GM21526 (cell line): ENCODE results near the gene CELA3A.
"Not testable (repeated sequence)": the region's sequence is repeated elsewhere in the genome, so short reads cannot be mapped to it uniquely, and the experiment has no call there.

Experiments
- ATAC-seq: cut with Tn5 transposase; IDR thresholded peaks from one replicate; pipeline ENCODE4 v1.9.1; 2021; ENCODE audit warnings: moderate library complexity; ENCODE audit not compliant: unreplicated experiment, low FRiP score

Gene CELA3A

DNA sequence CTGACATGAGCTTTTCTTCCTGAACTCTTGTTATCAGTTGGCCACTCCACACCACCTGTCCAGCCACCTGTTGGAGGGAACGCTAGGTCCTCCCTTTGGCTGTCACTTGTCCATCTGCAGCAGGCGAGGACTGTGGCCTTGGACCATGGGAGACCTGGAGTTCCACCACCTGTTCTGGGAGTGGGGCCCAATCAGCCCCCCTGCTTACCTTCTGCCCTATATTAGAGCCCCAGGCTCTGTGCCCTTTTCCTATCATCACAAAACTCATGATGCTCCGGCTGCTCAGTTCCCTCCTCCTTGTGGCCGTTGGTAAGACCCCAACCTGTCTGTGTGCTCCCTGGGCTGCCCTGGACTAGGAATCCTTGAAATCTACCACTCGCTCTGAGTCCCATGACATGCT is at the start of gene CELA3A:
CELA3A (plus strand) TSS at position 249 of the 400 bp plus-strand sequence; CDS start at position 267, 18 bp downstream.
- ATAC-seq = no peak

- no peak for ATAC-seq
These were observed 48.5 kb upstream of the CELA3A start for GRCh38 chr1:21952786-21953520.

DNA sequence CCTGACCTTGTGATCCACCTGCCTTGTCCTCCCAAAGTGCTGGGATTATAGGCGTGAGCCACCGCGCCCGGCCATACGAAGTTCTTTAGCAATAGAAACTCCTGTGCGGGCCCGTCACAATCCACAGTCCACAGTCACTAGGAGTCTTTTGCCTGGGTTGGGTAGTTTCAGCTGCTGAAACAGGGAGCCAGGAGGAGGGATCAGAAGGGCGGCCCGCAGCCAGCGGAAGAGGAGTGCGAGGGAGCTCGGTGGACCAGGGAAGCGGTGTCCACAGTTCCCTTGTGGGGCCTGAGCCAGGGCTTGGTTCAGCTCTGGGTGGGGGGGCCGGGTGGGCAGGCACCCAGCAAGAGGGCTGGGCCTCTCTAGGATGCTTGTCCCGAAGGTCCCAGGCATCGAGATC is 46.4 kb upstream of the CELA3A start:
- ATAC-seq = no peak

DNA sequence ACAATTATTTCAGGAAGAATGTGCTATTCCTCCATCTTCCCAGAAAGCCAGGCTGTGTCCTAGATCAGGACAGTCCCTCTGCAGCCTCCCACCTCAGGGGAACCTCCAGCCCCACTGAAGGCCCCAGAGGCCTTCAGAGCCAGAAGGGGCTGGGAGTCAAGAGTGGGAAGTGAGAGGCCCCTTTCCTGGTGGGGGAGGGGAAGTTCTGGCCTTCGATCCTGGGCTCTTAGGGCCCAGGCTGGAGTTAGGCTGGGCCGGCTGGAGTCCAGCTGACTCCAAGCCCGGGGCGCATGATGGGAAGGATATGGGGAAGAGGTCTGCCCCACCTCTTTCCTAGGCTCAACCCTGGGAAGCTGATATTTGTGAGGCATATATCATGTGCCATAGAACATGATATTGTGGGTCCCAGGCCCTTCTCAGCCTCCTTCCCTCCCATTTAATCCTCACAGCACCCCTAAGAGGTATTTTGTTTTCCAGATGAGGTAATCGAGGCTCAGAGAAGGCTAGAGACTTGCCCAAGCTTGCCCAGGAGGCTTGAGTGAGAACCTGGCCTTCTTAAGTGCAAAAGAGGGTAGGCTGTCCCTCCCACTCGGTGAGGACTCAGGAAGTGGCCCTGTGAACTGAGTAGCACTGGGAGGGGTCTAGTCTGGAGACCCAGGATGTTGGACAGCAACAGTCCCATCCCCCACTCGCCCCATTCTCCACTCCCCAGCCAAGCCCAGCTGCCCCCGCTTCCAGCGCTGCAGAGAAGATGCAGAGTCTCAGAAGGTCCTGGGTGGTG is 45.8 kb upstream of the CELA3A start:
- no peak for ATAC-seq

GRCh38 chr1:21956720-21957552 is 44.5 kb upstream of the CELA3A start:
- no peak for ATAC-seq

GRCh38 chr1:21961337-21961736 is 40.1 kb upstream of the CELA3A start:
- ATAC-seq = no peak

- no peak for ATAC-seq
These were observed 39.7 kb upstream of the CELA3A start for GRCh38 chr1:21961799-21962198.

DNA sequence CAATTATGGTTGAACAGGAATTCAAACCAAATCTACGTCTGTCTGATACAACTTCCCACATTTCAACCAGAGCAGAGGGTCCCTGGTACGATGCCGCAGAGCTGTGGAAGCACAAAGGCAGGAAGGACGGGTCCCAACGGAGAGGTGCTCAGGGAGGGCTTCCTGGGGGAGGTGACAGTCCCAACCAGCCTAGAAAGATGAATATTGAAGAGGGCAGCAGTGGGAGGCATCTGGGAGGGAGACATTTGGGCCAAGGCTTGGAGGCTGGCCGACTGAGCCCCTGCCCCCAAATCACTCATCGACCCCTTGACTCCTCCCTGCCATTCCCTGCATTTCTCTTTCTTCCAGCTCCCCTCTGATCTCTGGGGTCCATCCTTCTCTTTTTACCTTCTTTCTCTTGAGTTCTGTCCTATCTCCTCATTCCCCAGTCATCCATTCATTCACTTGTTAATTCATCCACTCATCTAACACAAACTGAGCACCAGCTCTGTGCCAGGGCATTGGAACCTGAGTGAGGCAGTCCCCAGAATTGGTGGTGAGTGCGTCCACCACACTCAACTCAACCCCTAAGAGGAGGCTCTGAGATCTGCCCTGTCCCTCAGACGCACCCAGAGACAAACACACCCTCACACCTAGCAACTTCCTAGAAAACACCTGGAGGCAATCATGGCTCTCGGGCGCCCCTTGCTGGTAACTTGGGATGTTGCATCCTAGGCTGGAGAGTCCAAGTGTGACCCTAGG is 37.8 kb upstream of the CELA3A start:
- no peak for ATAC-seq

- no peak for ATAC-seq
These were observed 35.0 kb upstream of the CELA3A start for GRCh38 chr1:21966247-21967000.

- not testable (repeated sequence) for ATAC-seq
These were observed 34.2 kb upstream of the CELA3A start for GRCh38 chr1:21967216-21967615.

DNA sequence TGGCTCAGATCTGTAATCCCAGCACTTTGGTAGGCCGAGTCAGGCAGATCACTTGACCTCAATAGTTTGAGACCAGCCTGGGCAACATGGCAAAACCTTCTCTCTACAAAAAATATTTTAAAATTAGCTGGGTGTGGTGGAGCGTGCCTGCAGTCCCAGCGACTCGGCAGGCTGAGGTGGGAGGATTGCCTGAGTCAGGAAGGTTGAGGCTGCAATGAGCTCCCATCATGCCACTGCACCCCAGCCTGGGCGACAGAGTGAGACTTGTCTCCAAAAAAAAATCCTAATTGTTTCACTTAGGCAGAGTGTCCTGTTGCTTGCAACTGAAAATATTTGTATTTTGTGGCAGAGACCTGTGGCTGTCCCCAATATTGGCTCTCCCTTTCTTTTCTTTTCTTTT is 32.4 kb upstream of the CELA3A start:
- ATAC-seq = not testable (repeated sequence)

DNA sequence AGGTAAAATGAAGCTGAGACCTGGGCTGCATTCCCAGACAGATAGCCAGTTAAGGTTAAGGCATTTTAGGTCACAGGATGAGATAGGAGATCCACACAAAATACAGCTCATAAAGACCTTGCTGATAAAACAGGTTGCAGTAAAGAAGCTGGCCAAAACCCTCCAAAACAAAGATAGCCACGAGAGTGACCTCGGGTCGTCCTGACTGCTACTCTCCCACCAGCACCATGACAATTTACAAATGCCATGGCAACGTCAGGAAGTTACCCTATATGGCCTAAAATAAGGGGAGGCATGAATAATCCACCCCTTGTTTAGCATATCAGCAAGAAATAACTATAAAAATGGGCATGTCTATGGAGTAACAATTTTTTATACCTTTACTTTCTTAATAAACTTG is 30.9 kb upstream of the CELA3A start:
- not testable (repeated sequence) for ATAC-seq

DNA sequence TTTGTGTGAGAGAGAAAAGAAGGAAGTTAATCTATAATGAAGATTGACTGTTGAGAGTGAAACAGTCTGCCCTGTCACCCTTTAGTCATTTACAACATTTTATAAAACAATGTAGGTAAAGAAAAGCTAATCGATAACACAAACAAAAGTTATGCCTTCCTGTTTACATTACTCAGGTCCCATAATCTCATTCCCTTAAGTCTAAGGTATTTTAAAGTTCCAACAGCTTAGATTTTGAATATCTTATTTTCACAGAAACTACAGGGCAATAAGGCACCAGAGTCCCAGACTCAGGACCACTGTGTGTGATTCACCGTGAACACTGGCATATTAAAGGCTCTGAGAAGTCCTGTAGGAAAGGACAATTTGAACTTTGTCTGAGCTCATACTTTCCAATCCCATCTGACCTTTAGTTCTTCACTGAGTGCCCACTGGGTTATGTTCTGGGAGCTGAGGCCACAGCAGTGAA is 28.4 kb upstream of the CELA3A start:
- not testable (repeated sequence) for ATAC-seq

GRCh38 chr1:21973948-21974347 is 27.5 kb upstream of the CELA3A start:
- not testable (repeated sequence) for ATAC-seq

GRCh38 chr1:21974699-21975098 is 26.8 kb upstream of the CELA3A start:
- ATAC-seq = not testable (repeated sequence)

DNA sequence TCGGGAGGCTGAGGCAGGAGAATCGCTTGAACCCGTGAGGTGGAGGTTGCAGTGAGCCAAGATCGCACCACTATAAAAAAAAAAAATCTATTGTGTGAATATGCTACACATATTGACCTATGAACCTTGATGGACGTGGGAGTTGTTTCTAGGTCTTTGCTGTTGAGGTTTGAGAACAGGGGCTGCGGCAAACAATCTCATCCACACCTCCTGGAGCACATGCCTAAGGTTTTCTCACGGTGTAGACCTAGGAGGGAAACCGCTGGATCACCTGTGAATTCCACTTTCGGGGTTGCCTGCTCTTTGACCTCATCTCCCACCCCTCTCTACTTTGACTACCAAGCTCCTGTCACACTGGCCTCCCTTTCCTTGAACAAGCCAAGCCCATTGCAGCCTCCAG is 26.2 kb upstream of the CELA3A start:
- ATAC-seq = not testable (repeated sequence)

GRCh38 chr1:21976703-21977239 is 24.7 kb upstream of the CELA3A start, which contains the start of gene CELA3B:
Gene CELA3B, plus strand, starts transcription at chr1:21977022. Its CDS starts 18 bp downstream, at chr1:21977040.
- not testable (repeated sequence) for ATAC-seq

DNA sequence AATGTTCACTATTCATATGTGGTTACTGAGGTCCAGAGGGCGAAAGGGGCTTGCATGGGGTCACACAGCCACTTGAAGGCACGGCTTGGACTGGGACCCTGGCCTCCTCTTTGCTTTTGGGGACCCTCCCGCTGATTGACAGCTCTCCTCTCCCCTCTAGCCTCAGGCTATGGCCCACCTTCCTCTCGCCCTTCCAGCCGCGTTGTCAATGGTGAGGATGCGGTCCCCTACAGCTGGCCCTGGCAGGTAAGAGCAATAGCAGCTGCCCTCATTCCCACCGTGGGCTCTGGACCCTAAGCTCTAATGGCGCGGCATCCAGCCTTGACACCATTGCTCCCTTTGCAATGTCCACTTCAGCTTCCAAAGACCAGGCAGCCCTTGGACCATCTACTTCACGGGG is 23.2 kb upstream of the CELA3A start:
- ATAC-seq = not testable (repeated sequence)
